SK-N-SH treated with all-trans-retinoic acid at 6 μM for 48 hours (cell line): ENCODE measurements around the gene ARHGEF10L.

ENCODE experiments used
- ATAC-seq: fragments of 200-7000 bp; cut with Tn5 transposase; 3 replicates; pipeline ENCODE4 v1.9.1; 2020; ENCODE audit warnings: mild to moderate bottlenecking, moderate library complexity
- ARNTL ChIP-seq: fragments of 450-650 bp; formaldehyde crosslinking; IDR thresholded peaks from 2 replicates; pipeline ENCODE4 v1.5.0; 2020; ENCODE audit warnings: low read depth, mild to moderate bottlenecking, moderate library complexity, borderline replicate concordance
- BACH2 ChIP-seq: fragments of 250-450 bp; sonication (Bioruptor Pico); IDR thresholded peaks from 2 replicates; pipeline ENCODE4 v1.9.0; 2021; ENCODE audit warnings: mild to moderate bottlenecking, borderline replicate concordance
- CSDC2 ChIP-seq: fragments of 250-450 bp; sonication (Bioruptor Pico); IDR thresholded peaks from 2 replicates; pipeline ENCODE4 v1.5.0; 2020; ENCODE audit warnings: mild to moderate bottlenecking, moderate library complexity
- ESRRG ChIP-seq: fragments of 250-450 bp; sonication (Bioruptor Pico); IDR thresholded peaks from 2 replicates; pipeline ENCODE4 v1.6.1; 2021; ENCODE audit warnings: mild to moderate bottlenecking
- GLIS3 ChIP-seq: fragments of 250-450 bp; sonication (Bioruptor Pico); IDR thresholded peaks from 2 replicates; pipeline ENCODE4 v1.5.0; 2020; ENCODE audit warnings: mild to moderate bottlenecking, moderate library complexity
- ISL1 ChIP-seq: fragments of 250-450 bp; sonication (Bioruptor Pico); IDR thresholded peaks from 2 replicates; pipeline ENCODE4 v2.1.2; 2022; ENCODE audit warnings: mild to moderate bottlenecking, moderate library complexity
- OSR1 ChIP-seq: fragments of 250-450 bp; sonication (Bioruptor Pico); IDR thresholded peaks from 2 replicates; pipeline ENCODE4 v1.8.0; 2022; ENCODE audit warnings: moderate library complexity, mild to moderate bottlenecking, inconsistent platforms
- PPARA ChIP-seq: fragments of 250-450 bp; sonication (Bioruptor Pico); IDR thresholded peaks from 2 replicates; pipeline ENCODE4 v1.5.0; 2020; ENCODE audit warnings: mild to moderate bottlenecking, borderline replicate concordance
- RARB ChIP-seq: fragments of 250-450 bp; sonication (Bioruptor Pico); IDR thresholded peaks from 2 replicates; pipeline ENCODE4 v1.8.0; 2021; ENCODE audit warnings: mild to moderate bottlenecking, moderate library complexity
- SNAI2 ChIP-seq: fragments of 250-450 bp; sonication (Bioruptor Pico); IDR thresholded peaks from 2 replicates; pipeline ENCODE4 v1.5.0; 2020; ENCODE audit warnings: mild to moderate bottlenecking, moderate library complexity
- TCF4 ChIP-seq: fragments of 250-450 bp; sonication (Bioruptor Pico); IDR thresholded peaks from 2 replicates; pipeline ENCODE4 v1.8.0; 2021; ENCODE audit warnings: mild to moderate bottlenecking, moderate library complexity, borderline replicate concordance
- ZC3H10 ChIP-seq: fragments of 250-450 bp; sonication (Bioruptor Pico); IDR thresholded peaks from 2 replicates; pipeline ENCODE4 v1.5.1; 2021; ENCODE audit warnings: mild to moderate bottlenecking, moderate library complexity
- ZFP3 ChIP-seq: fragments of 250-450 bp; sonication (Bioruptor Pico); IDR thresholded peaks from 2 replicates; pipeline ENCODE4 v1.5.0; 2020; ENCODE audit warnings: mild to moderate bottlenecking, moderate library complexity
- ZFP30 ChIP-seq: fragments of 450-650 bp; formaldehyde crosslinking; IDR thresholded peaks from 2 replicates; pipeline ENCODE4 v1.5.0; 2022; ENCODE audit warnings: mild to moderate bottlenecking, moderate library complexity
- ZNF565 ChIP-seq: fragments of 450-650 bp; formaldehyde crosslinking; conservative IDR thresholded peaks from 2 replicates; pipeline ENCODE4 v1.5.0; 2020; ENCODE audit warnings: low read depth, mild to moderate bottlenecking, moderate library complexity
- ZNF70 ChIP-seq: fragments of 450-650 bp; formaldehyde crosslinking; IDR thresholded peaks from 2 replicates; pipeline ENCODE4 v1.5.0; 2020; ENCODE audit warnings: mild to moderate bottlenecking, moderate library complexity
- ZNF8 ChIP-seq: fragments of 450-650 bp; formaldehyde crosslinking; IDR thresholded peaks from 2 replicates; pipeline ENCODE4 v1.5.0; 2020; ENCODE audit warnings: mild to moderate bottlenecking, moderate library complexity
- TF ChIP-seq, protein P1 (sequence below): fragments of 250-450 bp; sonication (Bioruptor Pico); IDR thresholded peaks from 2 replicates; pipeline ENCODE4 v1.8.0; 2020; ENCODE audit warnings: mild to moderate bottlenecking, moderate library complexity, borderline replicate concordance
- TF ChIP-seq, protein P2 (sequence below): fragments of 250-450 bp; sonication (Bioruptor Pico); IDR thresholded peaks from 2 replicates; pipeline ENCODE4 v1.8.0; 2021; ENCODE audit warnings: low read depth, mild to moderate bottlenecking, moderate library complexity, borderline replicate concordance
- TF ChIP-seq, protein P3 (sequence below): fragments of 250-450 bp; sonication (Bioruptor Pico); IDR thresholded peaks from 2 replicates; pipeline ENCODE4 v1.5.1; 2021; ENCODE audit warnings: mild to moderate bottlenecking, moderate library complexity
- TF ChIP-seq, protein P4 (sequence below): fragments of 250-450 bp; sonication (Bioruptor Pico); IDR thresholded peaks from 2 replicates; pipeline ENCODE4 v1.5.1; 2020; ENCODE audit warnings: low read depth, mild to moderate bottlenecking, moderate library complexity

ARHGEF10L gene

GRCh38 chr1:17631410-17631809 is 91.9 kb downstream of the ARHGEF10L start:
- no peak for TF ChIP-seq OSR1 (CRISPR knock-in tag)
- no peak for TF ChIP-seq ISL1 (CRISPR knock-in tag)
- TF ChIP-seq, protein P1, sequence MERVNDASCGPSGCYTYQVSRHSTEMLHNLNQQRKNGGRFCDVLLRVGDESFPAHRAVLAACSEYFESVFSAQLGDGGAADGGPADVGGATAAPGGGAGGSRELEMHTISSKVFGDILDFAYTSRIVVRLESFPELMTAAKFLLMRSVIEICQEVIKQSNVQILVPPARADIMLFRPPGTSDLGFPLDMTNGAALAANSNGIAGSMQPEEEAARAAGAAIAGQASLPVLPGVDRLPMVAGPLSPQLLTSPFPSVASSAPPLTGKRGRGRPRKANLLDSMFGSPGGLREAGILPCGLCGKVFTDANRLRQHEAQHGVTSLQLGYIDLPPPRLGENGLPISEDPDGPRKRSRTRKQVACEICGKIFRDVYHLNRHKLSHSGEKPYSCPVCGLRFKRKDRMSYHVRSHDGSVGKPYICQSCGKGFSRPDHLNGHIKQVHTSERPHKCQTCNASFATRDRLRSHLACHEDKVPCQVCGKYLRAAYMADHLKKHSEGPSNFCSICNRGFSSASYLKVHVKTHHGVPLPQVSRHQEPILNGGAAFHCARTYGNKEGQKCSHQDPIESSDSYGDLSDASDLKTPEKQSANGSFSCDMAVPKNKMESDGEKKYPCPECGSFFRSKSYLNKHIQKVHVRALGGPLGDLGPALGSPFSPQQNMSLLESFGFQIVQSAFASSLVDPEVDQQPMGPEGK (CRISPR knock-in tag): no peak
- TF ChIP-seq ZFP3 (CRISPR knock-in tag): no peak
- TF ChIP-seq ZNF565 (CRISPR knock-in tag): no peak
- TF ChIP-seq GLIS3: no peak
- no peak for TF ChIP-seq ZNF70 (CRISPR knock-in tag)
- TF ChIP-seq, protein P2, sequence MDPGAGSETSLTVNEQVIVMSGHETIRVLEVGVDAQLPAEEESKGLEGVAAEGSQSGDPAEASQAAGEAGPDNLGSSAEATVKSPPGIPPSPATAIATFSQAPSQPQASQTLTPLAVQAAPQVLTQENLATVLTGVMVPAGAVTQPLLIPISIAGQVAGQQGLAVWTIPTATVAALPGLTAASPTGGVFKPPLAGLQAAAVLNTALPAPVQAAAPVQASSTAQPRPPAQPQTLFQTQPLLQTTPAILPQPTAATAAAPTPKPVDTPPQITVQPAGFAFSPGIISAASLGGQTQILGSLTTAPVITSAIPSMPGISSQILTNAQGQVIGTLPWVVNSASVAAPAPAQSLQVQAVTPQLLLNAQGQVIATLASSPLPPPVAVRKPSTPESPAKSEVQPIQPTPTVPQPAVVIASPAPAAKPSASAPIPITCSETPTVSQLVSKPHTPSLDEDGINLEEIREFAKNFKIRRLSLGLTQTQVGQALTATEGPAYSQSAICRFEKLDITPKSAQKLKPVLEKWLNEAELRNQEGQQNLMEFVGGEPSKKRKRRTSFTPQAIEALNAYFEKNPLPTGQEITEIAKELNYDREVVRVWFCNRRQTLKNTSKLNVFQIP (CRISPR knock-in tag): no peak
- ATAC-seq: no peak

DNA sequence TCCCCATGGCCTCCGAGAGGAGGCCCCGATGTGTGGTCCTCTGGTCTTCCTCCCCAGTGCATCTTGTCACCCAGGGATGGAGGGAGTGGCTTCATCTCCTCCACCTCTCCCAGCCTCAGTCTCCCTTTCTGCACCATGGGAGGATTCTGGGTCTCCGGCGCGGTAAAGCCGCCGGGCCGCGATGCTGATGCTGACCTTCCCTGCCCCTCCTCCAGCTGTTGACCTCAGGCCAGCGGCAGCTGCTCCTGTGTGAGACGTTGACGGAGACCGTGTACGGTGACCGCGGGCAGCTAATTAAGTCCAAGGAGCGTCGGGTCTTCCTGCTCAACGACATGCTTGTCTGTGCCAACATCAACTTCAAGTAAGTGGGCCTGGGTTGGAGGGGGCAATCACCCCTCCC is 92.6 kb downstream of the ARHGEF10L start:
- no peak for ATAC-seq
- TF ChIP-seq ZNF565 (CRISPR knock-in tag) (no peak), ZFP30 (no peak), ZNF8 (no peak), PPARA (CRISPR knock-in tag) (no peak), RARB (CRISPR knock-in tag) (no peak), BACH2 (CRISPR knock-in tag) (no peak), ZC3H10 (no peak), TCF4 (CRISPR knock-in tag) (no peak), ARNTL (CRISPR knock-in tag) (no peak), GLIS3 (no peak)
- TF ChIP-seq, protein P1 (CRISPR knock-in tag): no peak
- TF ChIP-seq, protein P3, sequence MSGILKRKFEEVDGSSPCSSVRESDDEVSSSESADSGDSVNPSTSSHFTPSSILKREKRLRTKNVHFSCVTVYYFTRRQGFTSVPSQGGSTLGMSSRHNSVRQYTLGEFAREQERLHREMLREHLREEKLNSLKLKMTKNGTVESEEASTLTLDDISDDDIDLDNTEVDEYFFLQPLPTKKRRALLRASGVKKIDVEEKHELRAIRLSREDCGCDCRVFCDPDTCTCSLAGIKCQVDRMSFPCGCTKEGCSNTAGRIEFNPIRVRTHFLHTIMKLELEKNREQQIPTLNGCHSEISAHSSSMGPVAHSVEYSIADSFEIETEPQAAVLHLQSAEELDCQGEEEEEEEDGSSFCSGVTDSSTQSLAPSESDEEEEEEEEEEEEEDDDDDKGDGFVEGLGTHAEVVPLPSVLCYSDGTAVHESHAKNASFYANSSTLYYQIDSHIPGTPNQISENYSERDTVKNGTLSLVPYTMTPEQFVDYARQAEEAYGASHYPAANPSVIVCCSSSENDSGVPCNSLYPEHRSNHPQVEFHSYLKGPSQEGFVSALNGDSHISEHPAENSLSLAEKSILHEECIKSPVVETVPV (CRISPR knock-in tag): no peak
- TF ChIP-seq, protein P4, sequence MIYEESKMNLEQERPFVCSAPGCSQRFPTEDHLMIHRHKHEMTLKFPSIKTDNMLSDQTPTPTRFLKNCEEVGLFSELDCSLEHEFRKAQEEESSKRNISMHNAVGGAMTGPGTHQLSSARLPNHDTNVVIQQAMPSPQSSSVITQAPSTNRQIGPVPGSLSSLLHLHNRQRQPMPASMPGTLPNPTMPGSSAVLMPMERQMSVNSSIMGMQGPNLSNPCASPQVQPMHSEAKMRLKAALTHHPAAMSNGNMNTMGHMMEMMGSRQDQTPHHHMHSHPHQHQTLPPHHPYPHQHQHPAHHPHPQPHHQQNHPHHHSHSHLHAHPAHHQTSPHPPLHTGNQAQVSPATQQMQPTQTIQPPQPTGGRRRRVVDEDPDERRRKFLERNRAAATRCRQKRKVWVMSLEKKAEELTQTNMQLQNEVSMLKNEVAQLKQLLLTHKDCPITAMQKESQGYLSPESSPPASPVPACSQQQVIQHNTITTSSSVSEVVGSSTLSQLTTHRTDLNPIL (CRISPR knock-in tag): no peak

DNA sequence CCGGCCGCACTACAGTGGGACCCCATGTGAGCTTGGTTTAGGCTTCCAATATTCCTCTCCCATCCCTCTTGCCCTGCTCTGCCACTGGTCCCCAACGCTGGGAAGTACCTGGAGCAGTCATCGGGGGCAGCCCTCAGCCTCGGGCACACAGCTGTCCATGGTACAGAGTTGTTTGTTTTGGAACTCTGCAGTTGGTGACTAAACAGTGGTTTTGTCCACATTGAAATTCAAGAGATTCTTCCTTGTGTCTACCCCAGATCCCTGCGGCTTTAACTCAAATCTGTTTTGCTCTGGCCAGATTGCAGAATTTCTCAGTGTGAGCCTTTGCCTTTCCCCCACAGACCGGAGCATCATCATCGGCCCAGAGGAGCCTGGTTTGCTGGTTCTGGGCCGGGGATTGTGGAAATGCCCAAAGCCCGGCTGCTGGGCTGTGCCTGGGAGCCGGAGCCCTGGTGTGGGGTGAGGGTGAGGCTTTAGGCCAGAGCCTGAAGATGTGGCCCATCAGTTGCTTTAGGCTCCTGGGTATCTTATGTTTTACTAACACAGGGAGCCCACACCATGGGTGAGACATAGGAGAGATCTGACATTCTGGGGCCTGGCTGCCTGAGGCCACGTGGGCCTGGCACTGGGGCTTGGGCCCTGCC is 93.2 kb downstream of the ARHGEF10L start:
- ATAC-seq: no peak; the same call in 2 of the 3 replicates
- TF ChIP-seq ZNF8 (no peak), RARB (CRISPR knock-in tag) (no peak), SNAI2 (CRISPR knock-in tag) (no peak), GLIS3 (no peak), CSDC2 (no peak), ZC3H10 (no peak), ARNTL (CRISPR knock-in tag) (no peak), TCF4 (CRISPR knock-in tag) (no peak), BACH2 (CRISPR knock-in tag) (no peak), ESRRG (CRISPR knock-in tag) (no peak), OSR1 (CRISPR knock-in tag) (no peak)
- TF ChIP-seq, protein P2 (CRISPR knock-in tag): no peak
- TF ChIP-seq, protein P3 (CRISPR knock-in tag): no peak
